Skeletal muscle cell (primary cell): ENCODE measurements around the gene IFITM10.
A peak's percentile ranks its signal among the peaks of the same experiment; 100 is the strongest.

Experiments
- DNase-seq: peaks from one replicate; pipeline ENCODE4 v3.0.0-alpha.2; 2010; ENCODE audit warnings: low read depth
- H3K4me3 ChIP-seq: 2 replicates; pipeline ENCODE4 v1.5.1; 2011; ENCODE audit warnings: low read depth, mild to moderate bottlenecking, control low read depth, low read length, moderate library complexity

The IFITM10 gene

DNA sequence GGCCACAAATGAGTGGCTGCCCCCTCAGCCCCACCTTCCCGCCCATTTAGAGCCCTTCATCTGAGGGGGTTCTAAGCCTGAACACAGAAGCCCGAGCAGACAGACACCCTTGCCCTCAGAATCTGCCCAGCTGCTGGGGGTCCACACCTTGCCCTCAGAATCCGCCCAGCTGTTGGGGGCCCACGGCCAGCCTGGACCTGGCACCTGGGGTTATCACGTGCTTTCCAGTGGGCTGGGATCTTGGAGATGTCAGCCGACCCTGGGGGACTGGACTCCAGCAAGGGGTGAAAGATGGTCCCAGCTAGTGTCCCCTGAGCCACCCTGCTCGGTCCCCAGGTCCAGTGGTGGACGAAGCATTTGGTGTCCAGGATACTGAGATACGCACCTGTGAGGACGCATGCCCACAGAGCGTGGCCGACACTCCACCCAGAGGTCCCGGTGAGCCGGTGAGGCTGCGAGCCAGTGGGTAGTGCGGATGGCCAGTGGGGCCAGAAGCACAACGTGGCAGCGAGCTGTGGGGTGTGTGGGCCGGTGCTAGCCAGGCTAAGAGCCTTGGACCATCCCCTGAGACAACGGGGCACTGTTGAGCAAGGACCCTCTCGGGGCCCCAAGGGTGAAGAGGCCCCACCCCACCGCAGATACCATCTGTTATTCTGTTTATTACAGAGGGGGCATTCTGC lies 16.5 kb upstream of the IFITM10 start:
- no peak overlapping the region for H3K4me3 ChIP-seq

DNA sequence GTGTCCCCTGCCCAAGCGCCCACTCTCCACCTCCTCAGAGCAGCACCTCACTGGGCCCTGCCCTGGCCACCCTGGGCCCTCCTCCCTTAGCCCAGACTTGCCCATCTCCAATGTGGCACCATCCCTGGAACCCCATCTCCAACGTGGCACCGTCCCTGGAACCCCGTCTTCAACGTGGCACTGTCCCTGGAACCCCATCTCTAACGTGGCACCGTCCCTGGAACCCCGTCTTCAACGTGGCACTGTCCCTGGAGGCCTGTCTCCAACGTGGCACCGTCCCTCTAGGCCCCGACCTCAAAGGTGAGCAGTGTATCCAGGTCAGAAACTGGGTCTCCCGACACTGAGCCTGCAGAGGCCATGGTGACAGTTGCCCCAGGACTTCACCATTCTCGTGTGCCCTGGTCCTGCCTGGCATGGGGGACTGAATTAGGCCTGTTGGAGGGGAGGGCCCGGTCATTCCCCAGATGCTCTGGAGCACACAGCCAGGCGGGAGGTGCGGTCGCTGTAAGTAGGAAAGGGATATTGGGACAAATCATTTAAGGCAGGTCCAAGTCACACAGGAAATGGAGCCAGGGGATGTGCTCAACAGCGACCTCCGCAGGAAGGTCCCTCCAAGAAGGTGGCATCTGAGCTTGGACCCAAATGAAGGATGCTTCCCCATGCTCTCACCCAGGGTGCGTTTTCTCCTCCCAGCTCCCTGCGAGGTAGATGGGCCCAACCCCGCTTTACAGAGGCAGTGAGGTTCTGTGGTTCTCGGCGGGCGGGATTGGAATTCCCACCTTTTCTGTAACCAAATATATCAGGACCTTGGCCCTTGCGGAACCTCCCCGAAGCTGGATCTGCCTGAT lies 15.7 kb upstream of the IFITM10 start:
- DNase-seq = no peak
- H3K4me3 ChIP-seq = no peak overlapping the region

More for the DNA sequence above, 16.5 kb upstream of the IFITM10 start:
- no peak for DNase-seq

DNA sequence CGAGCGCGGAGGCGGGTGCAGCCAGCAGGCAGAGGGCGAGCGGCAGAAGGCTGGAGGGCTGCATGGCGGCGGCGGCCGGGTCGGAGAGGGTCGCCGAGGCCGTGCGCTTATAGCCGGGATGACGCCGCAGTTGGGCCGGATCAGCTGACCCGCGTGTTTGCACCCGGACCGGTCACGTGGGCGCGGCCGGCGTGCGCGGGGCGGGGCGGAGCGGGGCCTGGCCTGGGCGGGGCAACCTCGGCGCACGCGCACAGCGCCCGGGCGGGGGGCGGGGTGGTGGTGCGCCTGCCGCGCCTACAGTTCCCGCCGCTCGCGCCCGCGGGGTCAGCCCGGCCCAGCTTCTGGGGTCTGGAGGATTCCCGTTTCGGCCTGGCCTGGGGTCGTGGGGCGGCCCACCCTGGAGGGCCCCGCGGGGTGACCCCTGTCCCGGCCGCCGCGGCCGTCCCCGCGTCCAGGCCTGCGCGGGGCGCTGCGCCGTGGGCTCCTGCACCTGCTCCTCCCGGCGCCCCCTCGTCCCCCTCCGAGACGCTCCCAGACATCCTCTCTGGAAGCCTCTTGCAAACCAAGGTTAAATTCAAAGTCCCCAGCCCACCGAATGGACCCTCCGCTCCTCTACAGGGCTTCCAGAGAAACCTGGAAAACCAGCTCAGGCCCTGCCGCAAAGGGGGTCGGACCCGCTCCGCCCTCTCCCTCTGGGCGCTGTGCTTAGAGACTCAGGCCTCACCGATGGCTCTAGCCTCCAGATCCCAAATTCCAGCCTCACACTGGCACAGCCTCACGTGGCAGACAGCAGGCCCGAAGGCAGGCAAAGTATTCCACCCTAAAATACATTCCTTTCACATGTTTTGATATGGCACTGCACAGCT lies 13.6 kb upstream of the IFITM10 start, which contains the start of gene CTSD:
TSS of gene CTSD (minus strand) at position 132 of the 866 bp plus-strand sequence. CDS start at position 64, 68 bp downstream.
- H3K4me3 ChIP-seq = peak within 1 kb of the TSS; percentile 86
- no peak for DNase-seq

DNA sequence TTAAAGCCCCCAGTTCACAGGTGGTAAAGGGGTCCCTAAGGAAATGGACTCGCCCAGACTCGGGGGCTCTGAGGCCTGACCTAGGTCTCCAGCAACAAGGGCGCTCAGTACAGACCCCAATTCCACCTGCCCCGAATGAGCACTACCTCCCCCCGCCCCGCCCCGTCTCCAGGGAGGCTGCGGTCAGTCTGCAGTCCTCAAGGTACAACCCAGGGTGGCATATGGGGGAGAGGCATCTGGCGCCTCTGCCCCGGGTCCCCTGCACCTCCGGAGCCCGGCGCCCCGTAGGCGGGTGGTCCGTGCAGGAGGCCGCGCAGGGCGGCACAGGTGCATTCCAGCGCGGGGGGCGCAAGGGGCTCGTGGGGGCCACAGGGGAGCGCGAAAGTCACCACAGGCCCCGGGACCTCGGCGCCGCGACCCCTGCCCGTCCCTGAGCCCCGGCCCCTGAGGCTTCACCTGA lies 13.0 kb upstream of the IFITM10 start:
- H3K4me3 ChIP-seq = peak overlapping the region; percentile 86
- no peak for DNase-seq

DNA sequence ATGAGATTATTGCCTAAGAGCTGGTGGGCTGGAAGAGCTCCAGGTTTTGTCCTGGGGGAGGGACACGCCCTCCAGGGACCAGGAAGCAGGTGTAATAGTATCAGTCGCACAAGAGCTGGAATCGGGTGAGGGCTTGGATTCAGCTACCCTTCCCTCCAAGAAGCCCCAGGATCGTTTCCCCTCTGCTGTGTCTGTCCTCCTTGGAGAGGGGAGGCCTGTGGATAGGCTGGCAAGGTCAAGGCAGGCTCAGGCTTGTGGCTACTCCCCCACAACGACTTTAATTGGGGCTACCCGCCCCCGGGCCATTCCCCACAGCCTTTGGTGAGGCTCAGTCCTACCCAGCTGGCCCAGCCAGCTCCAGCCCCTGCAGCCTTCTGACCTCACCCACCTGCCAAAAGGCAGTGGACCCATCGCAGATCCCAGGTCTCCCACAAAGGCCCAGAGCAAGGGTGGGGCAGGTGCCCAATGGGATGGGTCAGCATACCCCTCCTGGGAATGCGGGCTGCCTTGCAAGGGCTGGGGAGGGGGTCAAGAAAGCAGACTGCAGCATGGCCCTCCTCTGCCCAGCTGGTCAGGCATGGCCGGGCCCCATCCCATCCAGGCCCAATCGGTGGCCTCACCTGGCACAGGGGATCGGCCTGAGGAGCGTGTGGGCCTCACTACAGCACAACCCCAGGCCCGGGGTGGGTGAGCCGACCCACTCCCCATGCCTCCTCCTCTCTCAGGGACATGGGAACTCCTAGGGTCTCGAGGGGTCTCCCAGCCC lies 12.3 kb upstream of the IFITM10 start:
- DNase-seq = no peak
- peak overlapping the region; percentile 86 for H3K4me3 ChIP-seq

DNA sequence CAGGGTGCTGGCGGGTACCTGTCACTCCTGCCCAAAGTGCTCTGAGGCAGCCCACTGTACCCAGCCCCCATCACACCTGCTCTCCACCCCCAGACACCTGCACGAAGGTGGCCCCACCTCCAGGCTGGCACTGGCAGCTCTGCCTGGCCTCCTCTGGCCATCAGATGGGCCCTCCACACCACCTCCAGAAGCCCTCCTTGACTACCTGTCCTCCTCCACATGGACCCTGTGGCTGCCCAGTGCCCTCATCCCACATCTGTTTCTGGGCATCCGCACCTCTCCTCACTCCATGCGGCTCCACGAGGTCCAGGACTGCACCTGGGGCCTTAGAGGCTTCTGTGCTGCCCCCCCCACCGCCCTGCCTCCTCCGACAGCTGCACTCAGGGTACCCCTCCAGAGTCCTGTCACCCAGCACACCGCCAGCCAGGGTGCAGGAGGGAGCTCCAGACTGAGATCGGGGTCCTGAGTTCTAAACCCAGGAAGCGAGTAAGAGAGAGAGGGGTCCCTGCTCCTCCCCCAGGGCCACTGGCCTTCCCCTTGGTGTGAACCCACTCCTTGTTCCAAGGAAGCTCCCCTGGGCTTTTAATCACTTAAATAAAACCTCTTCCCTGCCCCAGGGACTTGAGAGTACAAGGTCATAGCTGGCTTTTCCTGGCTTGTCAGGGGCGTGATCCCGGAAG lies 11.6 kb upstream of the IFITM10 start:
- no peak overlapping the region for H3K4me3 ChIP-seq

DNA sequence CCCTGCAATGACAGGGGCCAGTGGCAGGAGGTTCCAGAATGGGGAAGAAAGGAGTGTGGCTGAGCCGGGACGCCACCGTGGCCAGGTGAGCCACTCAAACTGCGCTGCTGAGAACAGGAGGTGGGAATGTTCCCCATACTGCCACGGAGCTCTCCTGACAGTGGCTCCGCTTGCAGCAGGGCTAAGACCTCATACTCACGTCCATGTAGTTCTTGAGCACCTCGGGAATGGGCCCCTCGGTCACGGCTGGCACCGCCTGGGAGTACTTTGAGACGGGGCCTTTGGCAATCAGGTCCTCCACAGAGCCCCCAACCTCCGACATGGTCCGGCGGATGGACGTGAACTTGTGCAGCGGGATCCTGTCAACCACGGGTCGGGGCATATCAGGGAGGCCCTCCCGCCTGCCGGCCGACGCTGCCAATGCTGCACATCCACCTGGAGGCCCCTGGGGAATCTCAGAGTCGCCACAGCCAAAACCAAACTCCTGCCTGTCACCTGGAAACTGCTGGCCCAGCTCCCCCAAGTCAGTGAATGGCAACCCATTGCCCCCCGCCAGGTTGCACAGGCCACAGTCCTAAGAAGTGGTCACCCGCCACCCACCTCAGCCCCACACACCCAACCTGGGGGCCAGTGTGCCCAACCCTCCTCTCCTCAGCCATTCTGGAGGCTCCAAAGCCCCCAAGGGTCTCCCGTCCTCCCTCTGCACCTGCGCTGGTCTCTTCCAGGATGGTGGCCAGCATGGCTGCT lies 10.9 kb upstream of the IFITM10 start:
- no peak for DNase-seq
- H3K4me3 ChIP-seq = no peak overlapping the region

More for the DNA sequence above, 11.6 kb upstream of the IFITM10 start:
- DNase-seq = no peak

DNA sequence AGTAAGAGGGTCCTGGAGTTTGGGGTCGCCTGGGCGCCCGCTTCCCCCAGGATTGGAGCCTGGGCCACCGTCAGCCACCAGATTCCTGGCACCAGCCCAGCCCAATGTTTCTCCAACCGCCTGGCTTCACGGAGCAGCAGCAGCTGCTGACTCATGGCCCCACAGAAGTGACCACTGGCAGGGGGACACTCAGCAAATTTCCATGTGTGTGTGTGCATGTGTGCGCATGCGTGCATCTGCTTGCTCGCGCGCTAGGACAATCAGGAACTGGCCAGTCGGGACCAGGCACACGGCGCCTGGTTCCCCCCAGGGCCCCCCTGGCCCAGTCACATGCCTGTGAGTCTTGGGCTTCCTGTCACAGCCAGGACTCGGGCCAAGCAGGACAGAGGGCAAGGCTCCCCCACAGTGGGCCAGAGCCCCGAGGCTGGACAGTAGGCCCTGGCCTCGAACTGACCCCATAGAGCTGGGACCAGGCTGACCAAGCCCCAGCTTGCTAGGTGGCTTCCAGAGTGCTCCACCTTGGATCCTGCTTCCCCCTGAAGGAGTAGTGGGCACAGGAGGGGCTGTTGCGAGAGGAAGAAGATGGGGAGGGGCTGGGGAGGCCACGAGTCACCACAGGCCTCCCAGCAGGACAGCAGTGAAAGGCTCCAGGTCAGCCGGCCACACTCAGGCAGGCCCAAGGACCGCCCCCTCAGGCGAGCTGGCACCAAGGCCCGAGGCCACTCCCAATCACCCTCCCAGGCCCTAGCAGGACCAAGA lies 10.1 kb upstream of the IFITM10 start:
- no peak overlapping the region for H3K4me3 ChIP-seq
- no peak for DNase-seq

DNA sequence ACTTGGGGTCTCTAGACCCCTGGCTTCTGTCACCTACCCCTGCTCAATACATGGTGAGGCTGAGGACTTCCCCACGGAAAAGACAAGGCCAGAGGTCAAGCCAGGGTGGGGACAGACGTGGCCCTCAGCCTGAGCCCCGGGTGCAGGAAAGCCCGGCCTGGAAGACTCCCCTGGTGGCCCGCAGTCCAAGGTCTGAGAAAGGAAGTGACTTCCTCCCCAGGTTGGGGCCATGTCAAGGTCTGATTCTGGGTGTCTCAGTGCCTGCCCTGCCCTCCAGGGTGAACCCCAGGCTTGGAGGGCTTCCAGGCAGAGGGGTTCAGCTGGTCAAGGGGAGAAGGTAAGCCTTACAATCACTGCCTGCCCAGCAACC lies 9.4 kb upstream of the IFITM10 start:
- H3K4me3 ChIP-seq = no peak overlapping the region

DNA sequence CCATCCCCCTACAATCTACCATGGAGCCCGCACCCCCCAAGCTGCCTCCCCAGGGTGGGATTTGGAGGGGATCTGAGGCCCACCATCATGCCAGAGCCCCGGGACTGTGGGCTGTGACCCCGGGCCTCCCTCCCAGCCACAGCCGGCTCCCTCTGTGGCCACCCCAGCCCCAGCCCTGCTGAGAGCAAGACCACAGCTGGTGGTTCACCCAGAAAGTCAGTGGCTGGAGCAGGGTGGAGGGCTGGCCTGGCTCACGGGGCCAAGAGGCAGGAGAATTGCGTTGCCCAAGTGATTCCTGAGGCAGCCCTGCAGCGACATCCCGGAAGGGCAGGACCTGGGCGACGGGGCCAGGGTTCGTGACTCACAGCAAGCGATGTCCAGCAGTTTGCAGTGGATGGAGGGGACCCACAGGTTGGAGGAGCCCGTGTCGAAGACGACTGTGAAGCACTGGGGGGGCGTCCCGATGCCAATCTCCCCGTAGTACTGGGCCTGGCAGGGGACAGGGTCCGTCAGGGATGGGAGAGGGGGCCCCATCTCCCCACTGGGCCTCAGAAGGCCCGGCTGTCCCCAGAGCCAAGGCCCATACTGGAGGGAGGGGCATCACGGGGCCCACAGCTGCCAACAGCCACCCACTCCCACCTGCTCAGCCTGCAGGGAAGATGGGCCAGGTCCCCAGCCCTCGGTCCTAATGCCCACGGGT lies 8.9 kb upstream of the IFITM10 start:
- DNase-seq = no peak
- no peak overlapping the region for H3K4me3 ChIP-seq

More for the DNA sequence above, 9.4 kb upstream of the IFITM10 start:
- DNase-seq = no peak

DNA sequence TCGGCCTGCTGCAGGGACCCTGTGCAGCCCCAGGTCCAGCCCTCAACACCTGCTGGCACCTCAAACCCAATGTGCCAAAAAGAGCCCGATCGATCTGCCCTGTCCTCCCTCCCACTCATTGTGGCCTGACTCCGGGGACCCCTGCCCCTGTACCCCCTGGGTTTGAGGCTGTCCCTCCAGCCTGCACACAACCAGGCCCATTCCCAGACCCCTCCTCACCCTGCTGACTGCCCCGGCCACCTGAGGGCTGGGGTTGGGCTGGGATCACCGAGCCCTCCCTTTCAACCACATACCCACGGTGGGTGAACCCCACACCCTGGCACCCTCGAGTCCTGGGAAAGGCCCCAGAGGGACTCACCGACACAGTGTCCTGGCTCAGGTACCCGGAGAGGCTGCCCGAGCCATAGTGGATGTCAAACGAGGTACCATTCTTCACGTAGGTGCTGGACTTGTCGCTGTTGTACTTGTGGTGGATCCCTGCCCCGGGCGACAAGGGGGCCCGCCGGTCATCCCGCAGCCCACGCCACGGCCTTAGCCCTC lies 8.3 kb upstream of the IFITM10 start:
- no peak overlapping the region for H3K4me3 ChIP-seq

DNA sequence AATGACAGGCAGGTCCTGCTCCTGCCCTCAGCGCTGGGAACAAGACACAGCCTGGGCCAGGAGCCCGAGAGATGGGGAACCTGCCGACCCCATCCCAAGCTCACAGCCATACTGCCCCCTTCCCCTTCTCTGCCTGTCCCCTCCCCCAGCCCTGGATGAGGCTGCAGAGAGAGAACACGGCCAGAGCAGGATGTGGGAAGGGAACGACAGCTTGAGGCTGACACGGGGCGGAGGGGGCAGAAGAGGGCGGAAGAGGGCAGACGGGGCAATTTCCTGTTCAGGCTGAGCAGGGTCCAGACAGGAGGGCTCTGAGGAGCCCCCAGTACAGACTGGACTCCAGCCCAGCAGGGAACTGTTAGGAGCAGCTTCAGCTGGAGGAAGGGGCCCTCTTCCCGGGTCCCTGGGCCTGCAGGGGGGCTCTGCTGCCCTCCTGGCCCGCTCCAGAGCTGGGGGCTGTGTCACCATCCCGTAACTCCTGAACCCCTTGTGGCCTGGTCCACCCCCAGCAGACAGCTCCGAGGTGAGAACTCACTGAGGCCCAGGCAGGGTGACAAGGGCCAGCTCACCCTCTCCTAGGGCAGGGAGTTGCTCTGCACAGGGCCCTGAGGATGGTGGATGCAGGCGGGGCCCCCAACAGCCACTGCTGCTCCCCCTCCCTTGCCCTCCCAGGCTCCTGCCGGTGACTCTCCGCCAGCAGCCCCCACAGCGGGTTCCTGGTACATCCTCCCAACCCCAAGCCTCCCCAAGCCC lies 7.6 kb upstream of the IFITM10 start:
- H3K4me3 ChIP-seq = no peak overlapping the region

More for the DNA sequence above, 8.3 kb upstream of the IFITM10 start:
- no peak for DNase-seq

DNA sequence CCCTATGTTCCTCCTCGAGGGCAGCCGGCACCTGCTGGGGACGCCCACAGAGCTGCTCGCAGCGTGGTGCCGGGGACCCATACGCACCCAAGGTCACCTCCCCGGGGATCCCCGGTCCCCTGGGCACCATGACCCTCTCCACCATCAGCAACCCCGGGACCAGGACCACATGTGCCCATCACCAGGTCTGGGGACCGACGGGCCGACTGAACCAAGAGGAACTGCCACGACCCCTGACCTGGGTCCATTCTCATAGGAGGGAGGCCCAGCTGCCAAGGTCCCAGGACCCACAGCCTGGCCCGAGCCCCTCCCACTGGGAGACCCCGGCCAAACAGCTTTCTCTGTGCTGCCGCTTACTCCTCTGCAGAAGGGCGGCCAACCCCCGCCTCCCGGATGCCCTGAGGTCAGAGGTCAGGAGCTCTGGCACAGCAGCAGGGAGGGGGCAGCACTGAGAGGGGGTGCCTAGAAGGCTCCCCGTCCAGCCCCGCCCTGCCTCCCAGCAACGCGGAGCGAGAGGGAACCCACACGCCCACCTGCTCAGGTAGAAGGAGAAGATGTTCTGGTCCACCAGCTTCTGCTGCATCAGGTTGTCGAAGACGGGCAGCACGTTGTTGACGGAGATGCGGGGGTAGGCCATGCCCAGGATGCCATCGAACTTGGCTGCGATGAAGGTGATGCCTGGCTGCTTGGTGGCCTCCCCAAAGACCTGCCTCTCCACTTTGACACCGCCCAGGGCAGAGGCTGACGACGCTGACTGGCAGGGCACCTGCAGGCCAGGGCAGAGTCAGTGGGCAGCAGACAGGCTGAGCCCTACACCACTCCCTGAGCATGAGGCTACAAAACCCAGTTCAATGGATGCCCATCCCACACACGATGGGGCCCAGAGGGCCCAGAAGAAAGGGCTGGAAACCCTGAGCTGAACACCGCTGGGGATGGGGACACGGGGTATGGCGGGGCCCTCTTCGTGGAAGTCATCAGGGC lies 6.7 kb upstream of the IFITM10 start:
- H3K4me3 ChIP-seq = no peak overlapping the region
- DNase-seq = no peak

More for the DNA sequence above, 7.6 kb upstream of the IFITM10 start:
- no peak for DNase-seq
